ENCODE results near the gene PLXNA4.

The PLXNA4 gene

GRCh38 chr7:132609222-132609621 is 33.0 kb upstream of the PLXNA4 start:
- no peak overlapping the region for H2BK5ac ChIP-seq (ENCODE audit: low read length)
- H3K4ac ChIP-seq (ENCODE audit: low read depth, low read length), result no peak overlapping the region
- no peak overlapping the region for H3K9ac ChIP-seq (ENCODE audit: low read length)
- H3K27me3 ChIP-seq (ENCODE audit: insufficient read depth, low read length, poor library complexity), result no peaks in the 10 kb centered on the region
- no peak overlapping the region for H3K18ac ChIP-seq (ENCODE audit: low read length)
- no peak overlapping the region for H2BK15ac ChIP-seq (replicated peaks; ENCODE audit: low read depth)
- H3K79me1 ChIP-seq (ENCODE audit: low read length), result no peaks in the 10 kb centered on the region
- no peak for DNase-seq
- no peak overlapping the region for H3K56ac ChIP-seq (ENCODE audit: low read length)
- no peak overlapping the region for H4K8ac ChIP-seq (ENCODE audit: low read depth, low read length)
- no peaks in the 10 kb centered on the region for H3K36me3 ChIP-seq (ENCODE audit: control insufficient read depth, insufficient read depth, low read length)
- no CpG with 5 or more reads among the region's 2 CpGs for WGBS (ENCODE audit: extremely low coverage, insufficient coverage, low lambda C conversion rate)
- no peak overlapping the region for H2AK5ac ChIP-seq (ENCODE audit: low read length)
- H3K4me3 ChIP-seq (ENCODE audit: low read length), result no peak overlapping the region
- no peak overlapping the region for H2BK120ac ChIP-seq (ENCODE audit: low read depth, low read length)
- H3K23ac ChIP-seq (ENCODE audit: low read length), result no peak overlapping the region
- H4K5ac ChIP-seq (ENCODE audit: low read length), result no peak overlapping the region
- H3K4me1 ChIP-seq (ENCODE audit: control insufficient read depth, low read depth, low read length), result peaks cover 2% of the 10 kb centered on the region
- H3K4me2 ChIP-seq (ENCODE audit: low read length), result no peak overlapping the region
- no peaks in the 10 kb centered on the region for H3K79me2 ChIP-seq (ENCODE audit: control insufficient read depth, insufficient read depth, low read length)
- H3K27ac ChIP-seq (ENCODE audit: low read depth, low read length), result no peak overlapping the region

- H2BK15ac ChIP-seq (replicated peaks; ENCODE audit: low read depth), result no peak overlapping the region
Measured at GRCh38 chr7:132608523-132608922, 32.3 kb upstream of the PLXNA4 start.

GRCh38 chr7:132607656-132608055 is 31.4 kb upstream of the PLXNA4 start:
- WGBS (ENCODE audit: extremely low coverage, insufficient coverage, low lambda C conversion rate), result no CpG with 5 or more reads among the region's 2 CpGs
- Histone ChIP-seq H2BK15ac (replicated peaks; ENCODE audit: low read depth) (no peak overlapping the region), H3K27me3 (ENCODE audit: insufficient read depth, low read length, poor library complexity) (no peaks in the 10 kb centered on the region), H3K4me2 (ENCODE audit: low read length) (no peak overlapping the region), H3K9ac (ENCODE audit: low read length) (no peak overlapping the region), H3K4ac (ENCODE audit: low read depth, low read length) (no peak overlapping the region), H2BK120ac (ENCODE audit: low read depth, low read length) (no peak overlapping the region), H3K79me2 (ENCODE audit: control insufficient read depth, insufficient read depth, low read length) (no peaks in the 10 kb centered on the region), H3K23ac (ENCODE audit: low read length) (no peak overlapping the region), H4K8ac (ENCODE audit: low read depth, low read length) (no peak overlapping the region), H3K56ac (ENCODE audit: low read length) (no peak overlapping the region), H3K4me3 (ENCODE audit: low read length) (no peak overlapping the region), H3K4me1 (ENCODE audit: control insufficient read depth, low read depth, low read length) (peaks cover 2% of the 10 kb centered on the region), H3K79me1 (ENCODE audit: low read length) (no peaks in the 10 kb centered on the region), H2AK5ac (ENCODE audit: low read length) (no peak overlapping the region), H4K5ac (ENCODE audit: low read length) (no peak overlapping the region), H3K36me3 (ENCODE audit: control insufficient read depth, insufficient read depth, low read length) (no peaks in the 10 kb centered on the region), H3K18ac (ENCODE audit: low read length) (no peak overlapping the region), H3K27ac (ENCODE audit: low read depth, low read length) (no peak overlapping the region), H2BK5ac (ENCODE audit: low read length) (no peak overlapping the region)
- no peak for DNase-seq

More at GRCh38 chr7:132608523-132608922, 32.3 kb upstream of the PLXNA4 start:
- Histone ChIP-seq H4K5ac (ENCODE audit: low read length) (no peak overlapping the region), H3K4me2 (ENCODE audit: low read length) (no peak overlapping the region), H3K36me3 (ENCODE audit: control insufficient read depth, insufficient read depth, low read length) (no peaks in the 10 kb centered on the region), H2BK120ac (ENCODE audit: low read depth, low read length) (no peak overlapping the region), H4K8ac (ENCODE audit: low read depth, low read length) (no peak overlapping the region), H3K79me2 (ENCODE audit: control insufficient read depth, insufficient read depth, low read length) (no peaks in the 10 kb centered on the region), H2BK5ac (ENCODE audit: low read length) (no peak overlapping the region), H3K4ac (ENCODE audit: low read depth, low read length) (no peak overlapping the region), H3K23ac (ENCODE audit: low read length) (no peak overlapping the region), H3K27ac (ENCODE audit: low read depth, low read length) (no peak overlapping the region), H3K4me3 (ENCODE audit: low read length) (no peak overlapping the region), H3K27me3 (ENCODE audit: insufficient read depth, low read length, poor library complexity) (no peaks in the 10 kb centered on the region), H3K56ac (ENCODE audit: low read length) (no peak overlapping the region), H3K18ac (ENCODE audit: low read length) (no peak overlapping the region), H3K79me1 (ENCODE audit: low read length) (no peaks in the 10 kb centered on the region), H3K9ac (ENCODE audit: low read length) (no peak overlapping the region), H3K4me1 (ENCODE audit: control insufficient read depth, low read depth, low read length) (peaks cover 2% of the 10 kb centered on the region), H2AK5ac (ENCODE audit: low read length) (no peak overlapping the region)
- DNase-seq, result no peak
- no CpG with 5 or more reads among the region's 5 CpGs for WGBS (ENCODE audit: extremely low coverage, insufficient coverage, low lambda C conversion rate)

- Histone ChIP-seq H3K27ac (ENCODE audit: low read depth, low read length) (no peak overlapping the region), H2BK120ac (ENCODE audit: low read depth, low read length) (no peak overlapping the region), H3K9ac (ENCODE audit: low read length) (no peak overlapping the region), H2AK5ac (ENCODE audit: low read length) (no peak overlapping the region), H3K4me1 (ENCODE audit: control insufficient read depth, low read depth, low read length) (peaks cover 1% of the 10 kb centered on the region), H3K4ac (ENCODE audit: low read depth, low read length) (no peak overlapping the region), H3K4me2 (ENCODE audit: low read length) (no peak overlapping the region), H2BK5ac (ENCODE audit: low read length) (no peak overlapping the region), H3K27me3 (ENCODE audit: insufficient read depth, low read length, poor library complexity) (no peaks in the 10 kb centered on the region), H3K4me3 (ENCODE audit: low read length) (no peak overlapping the region), H3K56ac (ENCODE audit: low read length) (no peak overlapping the region), H3K36me3 (ENCODE audit: control insufficient read depth, insufficient read depth, low read length) (no peaks in the 10 kb centered on the region), H2BK15ac (replicated peaks; ENCODE audit: low read depth) (no peak overlapping the region), H3K18ac (ENCODE audit: low read length) (no peak overlapping the region), H4K5ac (ENCODE audit: low read length) (no peak overlapping the region), H4K8ac (ENCODE audit: low read depth, low read length) (no peak overlapping the region), H3K79me2 (ENCODE audit: control insufficient read depth, insufficient read depth, low read length) (no peaks in the 10 kb centered on the region), H3K23ac (ENCODE audit: low read length) (no peak overlapping the region), H3K79me1 (ENCODE audit: low read length) (no peaks in the 10 kb centered on the region)
- no peak for DNase-seq
- no CpG with 5 or more reads among the region's 4 CpGs for WGBS (ENCODE audit: extremely low coverage, insufficient coverage, low lambda C conversion rate)
Measured at GRCh38 chr7:132604121-132604520, 27.9 kb upstream of the PLXNA4 start.

GRCh38 chr7:132603220-132603833 is 27.1 kb upstream of the PLXNA4 start:
- peak; percentile 37 for DNase-seq
- H2BK5ac ChIP-seq (ENCODE audit: low read length), result no peak overlapping the region
- H2BK120ac ChIP-seq (ENCODE audit: low read depth, low read length), result no peak overlapping the region
- no peak overlapping the region for H2BK15ac ChIP-seq (replicated peaks; ENCODE audit: low read depth)
- H3K9ac ChIP-seq (ENCODE audit: low read length), result no peak overlapping the region
- no peaks in the 10 kb centered on the region for H3K79me2 ChIP-seq (ENCODE audit: control insufficient read depth, insufficient read depth, low read length)
- no peaks in the 10 kb centered on the region for H3K4me1 ChIP-seq (ENCODE audit: control insufficient read depth, low read depth, low read length)
- H3K4me3 ChIP-seq (ENCODE audit: low read length), result no peak overlapping the region
- no peak overlapping the region for H3K4me2 ChIP-seq (ENCODE audit: low read length)
- no peak overlapping the region for H4K8ac ChIP-seq (ENCODE audit: low read depth, low read length)
- no peaks in the 10 kb centered on the region for H3K36me3 ChIP-seq (ENCODE audit: control insufficient read depth, insufficient read depth, low read length)
- H2AK5ac ChIP-seq (ENCODE audit: low read length), result no peak overlapping the region
- H3K27me3 ChIP-seq (ENCODE audit: insufficient read depth, low read length, poor library complexity), result no peaks in the 10 kb centered on the region
- H3K4ac ChIP-seq (ENCODE audit: low read depth, low read length), result no peak overlapping the region
- no peaks in the 10 kb centered on the region for H3K79me1 ChIP-seq (ENCODE audit: low read length)
- no peak overlapping the region for H3K18ac ChIP-seq (ENCODE audit: low read length)
- H3K27ac ChIP-seq (ENCODE audit: low read depth, low read length), result no peak overlapping the region
- WGBS (ENCODE audit: extremely low coverage, insufficient coverage, low lambda C conversion rate), result no CpG with 5 or more reads among the region's 6 CpGs
- no peak overlapping the region for H3K23ac ChIP-seq (ENCODE audit: low read length)
- H3K56ac ChIP-seq (ENCODE audit: low read length), result no peak overlapping the region
- no peak overlapping the region for H4K5ac ChIP-seq (ENCODE audit: low read length)

- H3K79me2 ChIP-seq (ENCODE audit: control insufficient read depth, insufficient read depth, low read length), result no peaks in the 10 kb centered on the region
- H2AK5ac ChIP-seq (ENCODE audit: low read length), result no peak overlapping the region
- no peak for DNase-seq
- no peak overlapping the region for H3K9ac ChIP-seq (ENCODE audit: low read length)
- no CpG with 5 or more reads among the region's 1 CpG for WGBS (ENCODE audit: extremely low coverage, insufficient coverage, low lambda C conversion rate)
- no peak overlapping the region for H3K4me2 ChIP-seq (ENCODE audit: low read length)
- H3K4ac ChIP-seq (ENCODE audit: low read depth, low read length), result no peak overlapping the region
- H2BK15ac ChIP-seq (replicated peaks; ENCODE audit: low read depth), result no peak overlapping the region
- H3K4me3 ChIP-seq (ENCODE audit: low read length), result no peak overlapping the region
- no peaks in the 10 kb centered on the region for H3K27me3 ChIP-seq (ENCODE audit: insufficient read depth, low read length, poor library complexity)
- H3K56ac ChIP-seq (ENCODE audit: low read length), result no peak overlapping the region
- H2BK5ac ChIP-seq (ENCODE audit: low read length), result no peak overlapping the region
- no peak overlapping the region for H3K18ac ChIP-seq (ENCODE audit: low read length)
- H3K36me3 ChIP-seq (ENCODE audit: control insufficient read depth, insufficient read depth, low read length), result no peaks in the 10 kb centered on the region
- H2BK120ac ChIP-seq (ENCODE audit: low read depth, low read length), result no peak overlapping the region
- H3K27ac ChIP-seq (ENCODE audit: low read depth, low read length), result no peak overlapping the region
- no peaks in the 10 kb centered on the region for H3K4me1 ChIP-seq (ENCODE audit: control insufficient read depth, low read depth, low read length)
- no peak overlapping the region for H3K23ac ChIP-seq (ENCODE audit: low read length)
- H3K79me1 ChIP-seq (ENCODE audit: low read length), result no peaks in the 10 kb centered on the region
- H4K8ac ChIP-seq (ENCODE audit: low read depth, low read length), result no peak overlapping the region
- no peak overlapping the region for H4K5ac ChIP-seq (ENCODE audit: low read length)
Measured at GRCh38 chr7:132601783-132602182, 25.5 kb upstream of the PLXNA4 start.
